Inferior parietal cortex (tissue), 1 donor: ENCODE data around the gene SRRM3.
"Not testable (repeated sequence)": the region's sequence is repeated elsewhere in the genome, so short reads cannot be mapped to it uniquely, and the experiment has no call there.

Experiments
- DNase-seq: peaks from one replicate; pipeline ENCODE4 v3.0.0-alpha.2; 2016; ENCODE audit errors: extremely low spot score

SRRM3 gene

GRCh38 chr7:76231071-76231470 is 29.4 kb downstream of the SRRM3 start:
- no peak for DNase-seq

- no peak for DNase-seq
Measured at GRCh38 chr7:76231583-76231982, 29.9 kb downstream of the SRRM3 start.

- DNase-seq = no peak
Measured at GRCh38 chr7:76232698-76233097, 31.0 kb downstream of the SRRM3 start.

GRCh38 chr7:76233538-76234281 is 32.0 kb downstream of the SRRM3 start:
- DNase-seq = no peak

GRCh38 chr7:76234282-76234584 is 32.5 kb downstream of the SRRM3 start:
- DNase-seq = no peak

- peak; percentile 26 for DNase-seq
Measured at GRCh38 chr7:76234931-76235441, 33.3 kb downstream of the SRRM3 start.

GRCh38 chr7:76236224-76236623 is 34.5 kb downstream of the SRRM3 start:
- DNase-seq = no peak

- no peak for DNase-seq
Measured at GRCh38 chr7:76238326-76238725, 36.6 kb downstream of the SRRM3 start.

- DNase-seq = no peak
Measured at GRCh38 chr7:76241141-76241540, 39.4 kb downstream of the SRRM3 start.

- not testable (repeated sequence) for DNase-seq
Measured at GRCh38 chr7:76242517-76243063, 40.9 kb downstream of the SRRM3 start.

GRCh38 chr7:76244781-76245391 is 43.2 kb downstream of the SRRM3 start:
- no peak for DNase-seq

GRCh38 chr7:76246804-76247389 is 45.2 kb downstream of the SRRM3 start:
- DNase-seq = no peak

GRCh38 chr7:76247938-76248337 is 46.2 kb downstream of the SRRM3 start:
- no peak for DNase-seq

- no peak for DNase-seq
Measured at GRCh38 chr7:76252021-76252420, 50.3 kb downstream of the SRRM3 start.

- no peak for DNase-seq
Measured at GRCh38 chr7:76254781-76255180, 53.1 kb downstream of the SRRM3 start.

- no peak for DNase-seq
Measured at GRCh38 chr7:76257973-76258372, 56.3 kb downstream of the SRRM3 start.

- DNase-seq = no peak
Measured at GRCh38 chr7:76259124-76260093, 57.7 kb downstream of the SRRM3 start.

- DNase-seq = no peak
Measured at GRCh38 chr7:76260171-76260703, 58.5 kb downstream of the SRRM3 start.

GRCh38 chr7:76261329-76261728 is 59.6 kb downstream of the SRRM3 start:
- no peak for DNase-seq

GRCh38 chr7:76261931-76262330 is 60.2 kb downstream of the SRRM3 start:
- no peak for DNase-seq

GRCh38 chr7:76262683-76263402 is 61.1 kb downstream of the SRRM3 start:
- DNase-seq = peak; percentile 67
